ENCODE results near the gene LSAMP. TPM values are rescaled to one million over a fixed set of nuclear protein-coding genes. Genes with fewer than 3 reads are reported as not detected.

The LSAMP gene
- polyA plus RNA-seq, 2 of the 4 experiments (the other 2 are of a cell fraction) = 0.12 to 0.53 TPM

- FAIRE-seq = no peak
- no peak for ATAC-seq
- no peak overlapping the region for H3K4me2 ChIP-seq
- 43% methylated on average over 4 of the region's 4 CpGs for WGBS (ENCODE audit: missing lambda C conversion rate)
- no peaks in the 10 kb centered on the region for H3K4me1 ChIP-seq
- TF ChIP-seq PHF8 (IDR thresholded peaks at IDR 0.05; ENCODE audit: borderline replicate concordance, low read depth) = no peak
- TF ChIP-seq FOSL2 (IDR thresholded peaks at IDR 0.05) = no peak
- TF ChIP-seq FOSL2 (CRISPR knock-in tag; IDR thresholded peaks at IDR 0.05) = no peak
- no peak for TF ChIP-seq MAZ (IDR thresholded peaks at IDR 0.05; ENCODE audit: borderline replicate concordance, low read depth, low read length)
- TF ChIP-seq CEBPB (IDR thresholded peaks at IDR 0.05) = no peak
- no peak for TF ChIP-seq BHLHE40 (IDR thresholded peaks at IDR 0.05; ENCODE audit: low read depth, low read length)
- no peak for TF ChIP-seq HMGXB4 (CRISPR knock-in tag; IDR thresholded peaks at IDR 0.05; ENCODE audit: borderline replicate concordance)
- TF ChIP-seq GATA3 (IDR thresholded peaks at IDR 0.05; ENCODE audit: borderline replicate concordance) = no peak
- TF ChIP-seq JUNB (IDR thresholded peaks at IDR 0.05) = no peak
- TF ChIP-seq ESRRA (IDR thresholded peaks at IDR 0.05; ENCODE audit: borderline replicate concordance, low read length) = no peak
- TF ChIP-seq MYC (IDR thresholded peaks at IDR 0.05; ENCODE audit: borderline replicate concordance, low read length) = no peak
- TF ChIP-seq ZFP36 (IDR thresholded peaks at IDR 0.05; ENCODE audit: borderline replicate concordance, partially characterized antibody) = no peak
- no peak for TF ChIP-seq HOXA7 (CRISPR knock-in tag; IDR thresholded peaks at IDR 0.05)
- no peak for TF ChIP-seq ZNF302 (CRISPR knock-in tag; IDR thresholded peaks at IDR 0.05)
- TF ChIP-seq KDM1A (IDR thresholded peaks at IDR 0.05; ENCODE audit: low read depth) = no peak
- TF ChIP-seq, protein P1, sequence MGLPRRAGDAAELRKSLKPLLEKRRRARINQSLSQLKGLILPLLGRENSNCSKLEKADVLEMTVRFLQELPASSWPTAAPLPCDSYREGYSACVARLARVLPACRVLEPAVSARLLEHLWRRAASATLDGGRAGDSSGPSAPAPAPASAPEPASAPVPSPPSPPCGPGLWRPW (IDR thresholded peaks at IDR 0.05) = no peak
- no peak for TF ChIP-seq HOXB5 (CRISPR knock-in tag; IDR thresholded peaks at IDR 0.05)
- no peak for TF ChIP-seq E2F6 (IDR thresholded peaks at IDR 0.05; ENCODE audit: borderline replicate concordance, low read depth)
- no peak for TF ChIP-seq FOXS1 (CRISPR knock-in tag; IDR thresholded peaks at IDR 0.05)
- TF ChIP-seq FOSB (CRISPR knock-in tag; IDR thresholded peaks at IDR 0.05) = no peak
- TF ChIP-seq RFX5 (IDR thresholded peaks at IDR 0.05) = no peak
- CTCF ChIA-PET = no interaction called here
- H3K27ac ChIP-seq = no peak overlapping the region
- H3K4me3 ChIP-seq = no peak overlapping the region
- H3K9me3 ChIP-seq = peaks cover 9% of the 10 kb centered on the region; the same call in 2 of the 3 replicates
- POLR2A ChIA-PET = no interaction called here
- DNase-seq (ENCODE audit: low read depth in 1 of 2, low spot score in 1 of 2) = no peak
Measured at GRCh38 chr3:116141724-116142123, 303.6 kb downstream of the LSAMP start.

DNA sequence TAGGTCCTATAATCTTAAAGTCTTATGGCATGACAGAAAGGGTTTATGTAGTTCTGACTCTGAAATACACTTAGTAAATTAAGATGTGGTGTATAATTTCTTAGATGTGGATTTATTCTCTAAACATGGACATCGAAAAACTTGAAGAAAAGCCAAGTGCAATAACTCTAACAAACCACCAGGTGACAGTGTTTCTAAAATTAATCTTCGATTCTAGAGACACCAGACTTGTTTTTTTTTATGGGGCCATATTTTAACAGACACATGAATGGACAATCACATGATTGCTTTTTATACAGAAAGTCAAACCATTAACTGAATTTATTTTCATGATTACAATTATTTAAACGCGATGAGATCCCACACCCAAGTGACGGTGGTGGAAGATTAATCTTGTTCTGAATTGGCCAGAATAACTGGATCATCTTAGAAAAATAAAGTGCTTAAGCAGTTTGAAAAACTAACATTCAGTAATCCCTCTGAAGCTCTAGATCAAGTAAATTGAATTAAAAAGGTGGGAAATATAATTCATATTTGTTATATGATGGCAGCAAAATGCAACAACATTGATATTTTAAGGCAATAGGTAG, 305.1 kb downstream of the LSAMP start:
- POLR2A ChIA-PET = no interaction called here
- Histone ChIP-seq H3K4me3 (no peak overlapping the region), H3K27ac (no peak overlapping the region), H3K4me2 (no peak overlapping the region), H3K4me1 (no peaks in the 10 kb centered on the region), H3K9me3 (peaks cover 1% of the 10 kb centered on the region; the same call in 2 of the 3 replicates)
- CTCF ChIA-PET = interaction anchor here (0.9 kb wide), 1 partner anchor 14 kb away, joined by 3 read pairs; no protein-coding TSS in a partner anchor
- ATAC-seq (no peak), DNase-seq (ENCODE audit: low read depth in 1 of 2, low spot score in 1 of 2) (peak in 1 of 2 experiments; percentile 10), FAIRE-seq (peak; percentile 46)
- 36% methylated on average over 5 of the region's 5 CpGs for WGBS (ENCODE audit: missing lambda C conversion rate)
- TF ChIP-seq CTCF (IDR thresholded peaks at IDR 0.05) = peak; percentile 63
- no peak for TF ChIP-seq FOXS1 (CRISPR knock-in tag; IDR thresholded peaks at IDR 0.05)
- no peak for TF ChIP-seq JUNB (IDR thresholded peaks at IDR 0.05)
- peak; percentile 56 to 57 for TF ChIP-seq RAD21 (conservative IDR thresholded peaks at IDR 0.05 in 1 of 2, IDR thresholded peaks at IDR 0.05 in 1 of 2)
- no peak for TF ChIP-seq RFX5 (IDR thresholded peaks at IDR 0.05)
- TF ChIP-seq SMC3 (IDR thresholded peaks at IDR 0.05) = peak; percentile 70
